ENCODE results near the gene ZBTB25. TPM values are rescaled to one million over a fixed set of nuclear protein-coding genes. Genes with fewer than 3 reads are reported as not detected.

The ZBTB25 gene
- 4.5 and 5.7 TPM in 2 replicates for polyA plus RNA-seq (2012; rRNA removed)
- polyA plus RNA-seq (2012; cell fraction: cytosol; rRNA removed), result 3.3 and 3.4 TPM in 2 replicates
- 11.6 and 18.8 TPM in 2 replicates for polyA plus RNA-seq (2012; cell fraction: nucleus; rRNA removed)

- Histone ChIP-seq H3F3A (replicated peaks; ENCODE audit: insufficient read depth) (peaks cover 26% of the 10 kb centered on the region), H3K4me3 (ENCODE audit: low read depth in 2 of 2, low read length in 1 of 2) (peak within 1 kb of the TSS; percentile 92), H4K20me1 (ENCODE audit: insufficient read depth) (peaks cover 35% of the 10 kb centered on the region), H3K9me3 (no peaks in the 10 kb centered on the region), H3K79me2 (ENCODE audit: insufficient read depth) (peaks cover 89% of the 10 kb centered on the region), H3K36me3 (replicated peaks in 1 of 2; ENCODE audit: control insufficient read depth in 1 of 2, insufficient read depth in 2 of 2, low read length in 1 of 2) (peaks cover 0 to 6% of the 10 kb centered on the region in 2 experiments), H3K9ac (peak within 1 kb of the TSS; percentile 97), H3K4me2 (peak within 1 kb of the TSS; percentile 98), H3K27ac (ENCODE audit: low read depth in 2 of 2, low read length in 1 of 2) (peak within 1 kb of the TSS; percentile 95 to 99), H3K27me3 (ENCODE audit: insufficient read depth) (no peaks in the 10 kb centered on the region), H2AFZ (ENCODE audit: low read depth) (peak within 1 kb of the TSS; percentile 87), H3K4me1 (ENCODE audit: control insufficient read depth in 1 of 2, insufficient read depth in 2 of 2, low read depth in 1 of 2, low read length in 1 of 2) (peaks cover 34 to 37% of the 10 kb centered on the region in 2 experiments), H3K9me2 (no peaks in the 10 kb centered on the region)
- DNase-seq, result peak; percentile 90
- 0% methylated on average over 28 of the region's 87 CpGs for WGBS (ENCODE audit: low lambda C conversion rate)
- ChIA-PET CTCF (interaction anchor here (1.1 to 5.6 kb wide), 6 partner anchors 19 to 160 kb away, joined by 3 to 20 read pairs (median 6); no protein-coding TSS in a partner anchor), POLR2A (interaction anchor here (1.1 to 2.3 kb wide), 4 partner anchors 14 to 165 kb away, joined by 3 to 7 read pairs (median 6); partner anchors contain the start of gene HSPA2)
- TF ChIP-seq CHD2 (IDR thresholded peaks at IDR 0.05; ENCODE audit: low read length, partially characterized antibody) (peak; percentile 98), POLR2AphosphoS5 (IDR thresholded peaks at IDR 0.05; ENCODE audit: low read depth, low read length) (0 out of 2 replicates have a peak, but pooled peaks have one; percentile 18), SIN3A (IDR thresholded peaks at IDR 0.05; ENCODE audit: borderline replicate concordance, low read depth, low read length) (peak; percentile 68; the same call in 1 of the 2 replicates), EP300 (IDR thresholded peaks at IDR 0.05; ENCODE audit: borderline replicate concordance in 1 of 2, low read depth in 1 of 2, low read length in 1 of 2) (no peak; a peak in 1 of 4 replicates), RXRA (IDR thresholded peaks at IDR 0.05; ENCODE audit: borderline replicate concordance, low read depth) (no peak; the same call in 1 of the 2 replicates), NRF1 (IDR thresholded peaks at IDR 0.05; ENCODE audit: low read depth, low read length) (peak; percentile 61), MAX (IDR thresholded peaks at IDR 0.05; ENCODE audit: low read depth) (peak; percentile 73), ZBTB33 (IDR thresholded peaks at IDR 0.05; ENCODE audit: borderline replicate concordance, low read depth) (peak; percentile 92), USF1 (IDR thresholded peaks at IDR 0.05; ENCODE audit: borderline replicate concordance, low read depth) (peak; percentile 94), TAF1 (IDR thresholded peaks at IDR 0.05; ENCODE audit: borderline replicate concordance, low read depth, low read length) (peak; percentile 58; the same call in 1 of the 2 replicates), YY1 (IDR thresholded peaks at IDR 0.05; ENCODE audit: low read depth) (no peak), USF2 (IDR thresholded peaks at IDR 0.05; ENCODE audit: borderline replicate concordance, low read depth, low read length) (peak; percentile 74), MXI1 (IDR thresholded peaks at IDR 0.05; ENCODE audit: low read depth, low read length) (peak; percentile 76), RFX5 (IDR thresholded peaks at IDR 0.05; ENCODE audit: low read length) (no peak), CTCF (IDR thresholded peaks at IDR 0.05) (no peak)
Measured at GRCh38 chr14:64503434-64504309, at the start of gene ZBTB25. Gene ZBTB25, minus strand, starts transcription at chr14:64503838. Its CDS starts 13,305 bp downstream, at chr14:64490533.

All from SK-N-SH (cell line).